ENCODE measurements around the gene SLC6A8. TPM values are rescaled to one million over a fixed set of nuclear protein-coding genes. Genes with fewer than 3 reads are reported as not detected.
A peak's percentile ranks its signal among the peaks of the same experiment; 100 is the strongest.

Gene SLC6A8
- total and polyA plus RNA-seq, 3 experiments from 2014 or later, result 0.12 to 1.2 (median 1.0) TPM

GRCh38 chrX:153709726-153710674, 22.3 kb downstream of the SLC6A8 start:
- Histone ChIP-seq H3K4me1 (ENCODE audit: insufficient read depth, low read length) (no peaks in the 10 kb centered on the region), H3K4me3 (ENCODE audit: low read length) (no peak overlapping the region), H3K9me3 (ENCODE audit: low read length) (no peaks in the 10 kb centered on the region), H3K27ac (ENCODE audit: low read depth, low read length) (no peak overlapping the region), H3K36me3 (ENCODE audit: insufficient read depth, low read length) (peaks cover 12% of the 10 kb centered on the region), H3K27me3 (ENCODE audit: insufficient read depth, low read length, poor library complexity, severe bottlenecking) (no peaks in the 10 kb centered on the region)
- no peak for DNase-seq
- POLR2A ChIA-PET, result no interaction called here
- Mint-ChIP-seq H3K27ac (no peak overlapping the region), H3K27me3 (peaks cover 0 to 10% of the 10 kb centered on the region in 2 donors), H3K36me3 (peaks cover 0 to 69% (median 0%) of the 10 kb centered on the region in 3 donors), H3K9me3 (no peaks in the 10 kb centered on the region), H3K4me1 (peaks cover 0 to 4% (median 2%) of the 10 kb centered on the region in 3 donors), H3K4me3 (no peak overlapping the region)
- CTCF ChIA-PET, result no interaction called here

- peaks cover 0 to 79% (median 0%) of the 10 kb centered on the region in 3 donors for H3K36me3 Mint-ChIP-seq
- POLR2A ChIA-PET, result no interaction called here
- peaks cover 0 to 6% of the 10 kb centered on the region in 2 donors for H3K27me3 Mint-ChIP-seq
- no peaks in the 10 kb centered on the region for H3K9me3 Mint-ChIP-seq
- Histone ChIP-seq H3K27me3 (ENCODE audit: insufficient read depth, low read length, poor library complexity, severe bottlenecking) (no peaks in the 10 kb centered on the region), H3K36me3 (ENCODE audit: insufficient read depth, low read length) (peaks cover 18% of the 10 kb centered on the region), H3K9me3 (ENCODE audit: low read length) (no peaks in the 10 kb centered on the region), H3K4me3 (ENCODE audit: low read length) (no peak overlapping the region), H3K4me1 (ENCODE audit: insufficient read depth, low read length) (no peaks in the 10 kb centered on the region), H3K27ac (ENCODE audit: low read depth, low read length) (no peak overlapping the region)
- DNase-seq, result no peak
- peaks cover 6 to 7% (median 7%) of the 10 kb centered on the region in 3 donors for H3K4me1 Mint-ChIP-seq
- H3K27ac Mint-ChIP-seq, result peak overlapping the region in 1 of 8 donors; percentile 9
- no peak overlapping the region for H3K4me3 Mint-ChIP-seq
- CTCF ChIA-PET, result no interaction called here
These were observed 26.5 kb downstream of the SLC6A8 start for GRCh38 chrX:153714256-153714655.

- ChIA-PET CTCF (no interaction called here), POLR2A (no interaction called here)
- no peak overlapping the region for H3K4me3 ChIP-seq (ENCODE audit: low read length)
- Mint-ChIP-seq H3K4me1 (peaks cover 14 to 27% (median 20%) of the 10 kb centered on the region in 3 donors), H3K4me3 (no peak overlapping the region), H3K27me3 (peaks cover 0 to 2% of the 10 kb centered on the region in 2 donors), H3K9me3 (no peaks in the 10 kb centered on the region), H3K36me3 (peaks cover 2 to 75% (median 4%) of the 10 kb centered on the region in 3 donors), H3K27ac (no peak overlapping the region)
- DNase-seq, result no peak
- no peak overlapping the region for H3K27ac ChIP-seq (ENCODE audit: low read depth, low read length)
- H3K36me3 ChIP-seq (ENCODE audit: insufficient read depth, low read length), result peaks cover 32% of the 10 kb centered on the region
- no peaks in the 10 kb centered on the region for H3K4me1 ChIP-seq (ENCODE audit: insufficient read depth, low read length)
- no peaks in the 10 kb centered on the region for H3K27me3 ChIP-seq (ENCODE audit: insufficient read depth, low read length, poor library complexity, severe bottlenecking)
- no peaks in the 10 kb centered on the region for H3K9me3 ChIP-seq (ENCODE audit: low read length)
These were observed 29.7 kb downstream of the SLC6A8 start for GRCh38 chrX:153717445-153717844.

- Mint-ChIP-seq H3K4me1 (peaks cover 21 to 34% (median 30%) of the 10 kb centered on the region in 3 donors), H3K27me3 (no peaks in the 10 kb centered on the region), H3K9me3 (no peaks in the 10 kb centered on the region), H3K36me3 (peaks cover 2 to 65% (median 4%) of the 10 kb centered on the region in 3 donors), H3K4me3 (peak overlapping the region in 1 of 7 donors; percentile 55), H3K27ac (no peak overlapping the region)
- Histone ChIP-seq H3K36me3 (ENCODE audit: insufficient read depth, low read length) (peaks cover 27% of the 10 kb centered on the region), H3K4me1 (ENCODE audit: insufficient read depth, low read length) (peaks cover 5% of the 10 kb centered on the region), H3K27me3 (ENCODE audit: insufficient read depth, low read length, poor library complexity, severe bottlenecking) (no peaks in the 10 kb centered on the region), H3K27ac (ENCODE audit: low read depth, low read length) (no peak overlapping the region), H3K4me3 (ENCODE audit: low read length) (no peak overlapping the region), H3K9me3 (ENCODE audit: low read length) (no peaks in the 10 kb centered on the region)
- POLR2A ChIA-PET, result no interaction called here
- CTCF ChIA-PET, result interaction anchor here (1.0 kb wide), 1 partner anchor 51 kb away, joined by 3 read pairs; no protein-coding TSS in a partner anchor
- DNase-seq, result no peak
These were observed 31.5 kb downstream of the SLC6A8 start for GRCh38 chrX:153719238-153719637.

DNA sequence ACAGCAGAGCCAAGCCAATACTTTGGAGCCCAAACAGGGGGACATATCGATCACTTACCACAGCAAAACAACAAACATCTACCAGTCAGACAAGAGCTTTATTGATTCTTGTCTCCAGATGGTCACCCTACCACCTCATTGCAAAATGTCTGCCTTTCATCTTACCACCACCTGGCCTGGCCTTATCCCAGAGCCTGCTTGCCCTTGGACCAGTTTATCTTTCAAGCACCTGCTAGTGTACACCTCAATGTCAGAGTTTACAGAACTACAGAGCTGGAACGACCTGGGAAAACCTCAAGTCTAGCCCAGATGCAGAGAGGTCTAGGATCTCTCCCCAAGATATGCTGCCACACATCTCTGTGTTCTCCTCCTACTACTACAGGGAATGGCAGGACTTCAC, 32.0 kb downstream of the SLC6A8 start:
- CTCF ChIA-PET, result interaction anchor here (1.0 kb wide), 1 partner anchor 51 kb away, joined by 3 read pairs; no protein-coding TSS in a partner anchor
- H3K9me3 Mint-ChIP-seq, result no peaks in the 10 kb centered on the region
- Histone ChIP-seq H3K4me1 (ENCODE audit: insufficient read depth, low read length) (peaks cover 5% of the 10 kb centered on the region), H3K9me3 (ENCODE audit: low read length) (no peaks in the 10 kb centered on the region), H3K36me3 (ENCODE audit: insufficient read depth, low read length) (peaks cover 24% of the 10 kb centered on the region), H3K27me3 (ENCODE audit: insufficient read depth, low read length, poor library complexity, severe bottlenecking) (no peaks in the 10 kb centered on the region), H3K4me3 (ENCODE audit: low read length) (no peak overlapping the region), H3K27ac (ENCODE audit: low read depth, low read length) (no peak overlapping the region)
- peaks cover 2 to 61% (median 4%) of the 10 kb centered on the region in 3 donors for H3K36me3 Mint-ChIP-seq
- H3K27me3 Mint-ChIP-seq, result no peaks in the 10 kb centered on the region
- H3K4me1 Mint-ChIP-seq, result peaks cover 21 to 34% (median 30%) of the 10 kb centered on the region in 3 donors
- no peak overlapping the region for H3K27ac Mint-ChIP-seq
- POLR2A ChIA-PET, result interaction anchor here (0.7 kb wide), 1 partner anchor 153 kb away, joined by 5 read pairs; no protein-coding TSS in a partner anchor
- H3K4me3 Mint-ChIP-seq, result peak overlapping the region in 1 of 7 donors; percentile 55
- DNase-seq, result no peak

GRCh38 chrX:153722704-153723350, 35.1 kb downstream of the SLC6A8 start:
- peak overlapping the region; percentile 44 for H3K4me3 ChIP-seq (ENCODE audit: low read length)
- Mint-ChIP-seq H3K27ac (peak overlapping the region; percentile 68 to 86 (median 84)), H3K4me3 (peak overlapping the region; percentile 85 to 94 (median 86)), H3K4me1 (peaks cover 30 to 56% (median 41%) of the 10 kb centered on the region in 3 donors), H3K27me3 (peaks cover 0 to 1% of the 10 kb centered on the region in 2 donors), H3K36me3 (peaks cover 2 to 35% (median 4%) of the 10 kb centered on the region in 3 donors), H3K9me3 (no peaks in the 10 kb centered on the region)
- peaks cover 15% of the 10 kb centered on the region for H3K36me3 ChIP-seq (ENCODE audit: insufficient read depth, low read length)
- H3K27me3 ChIP-seq (ENCODE audit: insufficient read depth, low read length, poor library complexity, severe bottlenecking), result no peaks in the 10 kb centered on the region
- ChIA-PET CTCF (no interaction called here), POLR2A (no interaction called here)
- H3K9me3 ChIP-seq (ENCODE audit: low read length), result no peaks in the 10 kb centered on the region
- peak overlapping the region; percentile 70 for H3K27ac ChIP-seq (ENCODE audit: low read depth, low read length)
- no peak for DNase-seq
- H3K4me1 ChIP-seq (ENCODE audit: insufficient read depth, low read length), result peaks cover 16% of the 10 kb centered on the region

GRCh38 chrX:153723351-153724251, 35.9 kb downstream of the SLC6A8 start:
- Mint-ChIP-seq H3K9me3 (no peaks in the 10 kb centered on the region), H3K4me3 (peak overlapping the region; percentile 85 to 94 (median 86))
- POLR2A ChIA-PET, result interaction anchor here (0.5 kb wide), 1 partner anchor 9 kb away, joined by 4 read pairs; no protein-coding TSS in a partner anchor

More at GRCh38 chrX:153723351-153724251, 35.9 kb downstream of the SLC6A8 start:
- Mint-ChIP-seq H3K27ac (peak overlapping the region; percentile 71 to 92 (median 84)), H3K36me3 (peaks cover 2 to 29% (median 4%) of the 10 kb centered on the region in 3 donors), H3K27me3 (peaks cover 0 to 1% of the 10 kb centered on the region in 2 donors), H3K4me1 (peaks cover 30 to 59% (median 42%) of the 10 kb centered on the region in 3 donors)
- Histone ChIP-seq H3K9me3 (ENCODE audit: low read length) (no peaks in the 10 kb centered on the region), H3K4me3 (ENCODE audit: low read length) (peak overlapping the region; percentile 44), H3K27me3 (ENCODE audit: insufficient read depth, low read length, poor library complexity, severe bottlenecking) (no peaks in the 10 kb centered on the region), H3K36me3 (ENCODE audit: insufficient read depth, low read length) (peaks cover 15% of the 10 kb centered on the region), H3K27ac (ENCODE audit: low read depth, low read length) (peak overlapping the region; percentile 70), H3K4me1 (ENCODE audit: insufficient read depth, low read length) (peaks cover 17% of the 10 kb centered on the region)
- CTCF ChIA-PET, result no interaction called here
- DNase-seq, result peak in 4 of 5 donors; percentile 40 to 71 (median 58)

Data from CD8-positive, alpha-beta memory T cell (primary cell).